Measurements from ENCODE around the gene HAGH.

The HAGH gene

GRCh38 chr16:1818204-1818872 is 8.3 kb downstream of the HAGH start:
- no peak for TF ChIP-seq CTCF (conservative IDR thresholded peaks at IDR 0.05; ENCODE audit: low read depth, low read length)
- no peak overlapping the region for H3K4me3 ChIP-seq (ENCODE audit: low read length)
- no peak for DNase-seq (ENCODE audit: low read depth)

- no peak overlapping the region for H3K4me3 ChIP-seq (ENCODE audit: low read length)
- TF ChIP-seq CTCF (conservative IDR thresholded peaks at IDR 0.05; ENCODE audit: low read depth, low read length) = no peak
- DNase-seq (ENCODE audit: low read depth) = no peak
These were observed 8.9 kb downstream of the HAGH start for GRCh38 chr16:1817716-1818115.

- DNase-seq (ENCODE audit: low read depth) = no peak
- H3K4me3 ChIP-seq (ENCODE audit: low read length) = no peak overlapping the region
- TF ChIP-seq CTCF (conservative IDR thresholded peaks at IDR 0.05; ENCODE audit: low read depth, low read length) = no peak
These were observed 9.4 kb downstream of the HAGH start for GRCh38 chr16:1817276-1817589.

GRCh38 chr16:1816396-1817275 is 10.0 kb downstream of the HAGH start:
- DNase-seq (ENCODE audit: low read depth) = no peak
- no peak for TF ChIP-seq CTCF (conservative IDR thresholded peaks at IDR 0.05; ENCODE audit: low read depth, low read length)

GRCh38 chr16:1815461-1815860 is 11.2 kb downstream of the HAGH start:
- TF ChIP-seq CTCF (conservative IDR thresholded peaks at IDR 0.05; ENCODE audit: low read depth, low read length) = no peak

More at GRCh38 chr16:1816396-1817275, 10.0 kb downstream of the HAGH start:
- H3K4me3 ChIP-seq (ENCODE audit: low read length) = no peak overlapping the region

GRCh38 chr16:1812732-1813163 is 13.9 kb downstream of the HAGH start:
- H3K4me3 ChIP-seq (ENCODE audit: low read length) = no peak overlapping the region
- peak; percentile 61 for TF ChIP-seq CTCF (conservative IDR thresholded peaks at IDR 0.05; ENCODE audit: low read depth, low read length)
- DNase-seq (ENCODE audit: low read depth) = no peak

More at GRCh38 chr16:1815461-1815860, 11.2 kb downstream of the HAGH start:
- no peak for DNase-seq (ENCODE audit: low read depth)
- no peak overlapping the region for H3K4me3 ChIP-seq (ENCODE audit: low read length)

Data from retinal pigment epithelial cell (primary cell).